Nephron (organoid): ENCODE results near the gene TRAPPC6A.

Experiments
- H3K27ac Mint-ChIP-seq, 3 experiments: 2 replicates each; pipeline ENCODE4 v1.8.0; 2020; ENCODE audit warnings: mixed read lengths in 3 of 3, mild to moderate bottlenecking in 2 of 3, moderate library complexity in 1 of 3
- H3K27me3 Mint-ChIP-seq: 2 replicates; pipeline ENCODE4 v1.8.0; 2021; ENCODE audit warnings: low read depth, mild to moderate bottlenecking, moderate library complexity, mixed read lengths
- H3K36me3 Mint-ChIP-seq: 2 replicates; pipeline ENCODE4 v1.8.0; 2020; ENCODE audit warnings: low read depth, mixed read lengths
- H3K4me1 Mint-ChIP-seq: 2 replicates; pipeline ENCODE4 v1.8.0; 2020; ENCODE audit warnings: mixed read lengths
- H3K4me3 Mint-ChIP-seq, 3 experiments: 2 replicates each; pipeline ENCODE4 v1.8.0; 2020; ENCODE audit warnings: mild to moderate bottlenecking in 3 of 3, mixed read lengths in 3 of 3, moderate library complexity in 2 of 3
- H3K9me3 Mint-ChIP-seq: 2 replicates; pipeline ENCODE4 v1.8.0; 2020; ENCODE audit warnings: mixed read lengths
- CTCF ChIP-seq, 3 experiments: fragments of 200-600 bp; sonication (generic); IDR thresholded peaks; one replicate each; pipeline ENCODE4 v1.5.0; 2021; ENCODE audit warnings: antibody characterized with exemption in 3 of 3; ENCODE audit not compliant: unreplicated experiment in 3 of 3

The TRAPPC6A gene

GRCh38 chr19:45160870-45161737, 16.9 kb downstream of the TRAPPC6A start, which contains the start of gene NKPD1:
NKPD1 (minus strand) TSS chr19:45160982; CDS start chr19:45160150, 832 bp downstream.
- Mint-ChIP-seq H3K36me3 (no peaks in the 10 kb centered on the region), H3K27ac (peak within 1 kb of the TSS in 1 of 3 experiments; percentile 3), H3K27me3 (peaks cover 21% of the 10 kb centered on the region), H3K4me1 (no peaks in the 10 kb centered on the region), H3K9me3 (no peaks in the 10 kb centered on the region), H3K4me3 (no peak within 1 kb of the TSS)
- no peak for TF ChIP-seq CTCF (IDR thresholded peaks at IDR 0.05; ENCODE audit: unreplicated experiment in 3 of 3)

- H3K27ac Mint-ChIP-seq = peak overlapping the region in 1 of 3 experiments; percentile 3
- H3K4me3 Mint-ChIP-seq = no peak overlapping the region
- no peak for TF ChIP-seq CTCF (IDR thresholded peaks at IDR 0.05; ENCODE audit: unreplicated experiment in 3 of 3)
- no peaks in the 10 kb centered on the region for H3K36me3 Mint-ChIP-seq
- no peaks in the 10 kb centered on the region for H3K9me3 Mint-ChIP-seq
- H3K27me3 Mint-ChIP-seq = peaks cover 27% of the 10 kb centered on the region
- H3K4me1 Mint-ChIP-seq = no peaks in the 10 kb centered on the region
Observed at GRCh38 chr19:45159971-45160324, 18.1 kb downstream of the TRAPPC6A start.

- Mint-ChIP-seq H3K36me3 (no peaks in the 10 kb centered on the region), H3K4me1 (peaks cover under 1% of the 10 kb centered on the region), H3K27me3 (peaks cover 27% of the 10 kb centered on the region), H3K27ac (no peak overlapping the region), H3K4me3 (no peak overlapping the region), H3K9me3 (no peaks in the 10 kb centered on the region)
- TF ChIP-seq CTCF (IDR thresholded peaks at IDR 0.05; ENCODE audit: unreplicated experiment in 3 of 3) = no peak
Observed at GRCh38 chr19:45159210-45159970, 18.6 kb downstream of the TRAPPC6A start.

GRCh38 chr19:45158503-45159209, 19.4 kb downstream of the TRAPPC6A start:
- Mint-ChIP-seq H3K27me3 (peaks cover 35% of the 10 kb centered on the region), H3K4me3 (no peak overlapping the region), H3K36me3 (no peaks in the 10 kb centered on the region), H3K27ac (no peak overlapping the region), H3K9me3 (no peaks in the 10 kb centered on the region), H3K4me1 (peaks cover 7% of the 10 kb centered on the region)
- TF ChIP-seq CTCF (IDR thresholded peaks at IDR 0.05; ENCODE audit: unreplicated experiment in 3 of 3) = no peak

GRCh38 chr19:45156751-45157150, 21.3 kb downstream of the TRAPPC6A start:
- Mint-ChIP-seq H3K27ac (peak overlapping the region in 1 of 3 experiments; percentile 71), H3K4me1 (peaks cover 7% of the 10 kb centered on the region), H3K4me3 (no peak overlapping the region), H3K9me3 (no peaks in the 10 kb centered on the region), H3K36me3 (no peaks in the 10 kb centered on the region), H3K27me3 (peaks cover 33% of the 10 kb centered on the region)
- no peak for TF ChIP-seq CTCF (IDR thresholded peaks at IDR 0.05; ENCODE audit: unreplicated experiment in 3 of 3)
